GM12875 (cell line): ENCODE results near the gene RSKR.
A peak's percentile ranks its signal among the peaks of the same experiment; 100 is the strongest.

ENCODE experiments used
- H3K4me3 ChIP-seq: one replicate; pipeline ENCODE4 v1.5.1; 2011; ENCODE audit warnings: low read depth, low read length, control low read depth
- TF ChIP-seq, protein P1 (sequence below): IDR thresholded peaks from 2 replicates; pipeline ENCODE4 v1.5.1; 2011; ENCODE audit warnings: low read depth, mild to moderate bottlenecking, control low read depth, inconsistent platforms, low read length, moderate library complexity, borderline replicate concordance; ENCODE audit not compliant: insufficient read depth

RSKR gene

DNA sequence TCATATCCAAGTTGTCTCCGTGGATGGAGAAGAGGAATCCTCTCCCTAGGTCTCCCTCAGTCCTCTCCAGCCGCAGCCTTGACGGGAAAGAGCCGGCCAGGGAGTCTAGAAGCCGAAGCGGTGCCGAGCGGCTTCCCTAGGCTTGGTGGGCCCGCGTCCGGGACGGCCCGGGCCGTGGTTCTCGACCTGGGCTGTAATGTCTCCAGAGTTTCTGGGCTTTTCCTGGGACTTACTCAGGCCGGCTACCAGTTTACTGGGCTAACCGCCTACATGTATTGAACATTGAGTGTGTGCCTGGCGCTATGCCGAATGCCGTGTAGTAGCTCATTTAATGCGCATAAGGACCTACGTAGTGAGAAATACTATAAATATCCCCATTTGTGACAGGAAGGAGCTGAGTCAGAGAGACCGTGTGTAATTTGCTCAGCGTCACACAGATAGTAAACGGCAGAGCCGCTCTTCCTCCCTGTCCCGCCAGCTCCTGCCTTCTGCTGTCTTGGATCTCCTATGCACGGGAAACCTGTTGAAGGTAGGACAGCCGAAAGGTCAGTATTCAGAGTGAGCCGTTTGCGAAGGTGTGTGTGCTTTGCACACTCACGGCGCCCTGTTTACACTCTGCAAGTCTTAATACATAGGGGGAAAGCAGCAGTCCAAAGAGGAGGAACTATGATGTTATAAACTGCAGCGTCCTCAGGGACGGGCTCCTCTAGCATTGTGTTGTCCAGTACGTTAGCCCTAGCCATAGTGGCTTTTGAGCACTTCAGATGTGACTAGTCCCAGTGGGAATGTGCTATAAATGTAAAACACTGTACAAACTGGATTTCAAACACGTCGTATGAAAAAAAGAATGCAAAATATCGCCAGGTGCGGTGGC is 14.4 kb downstream of the RSKR start:
- TF ChIP-seq, protein P1, sequence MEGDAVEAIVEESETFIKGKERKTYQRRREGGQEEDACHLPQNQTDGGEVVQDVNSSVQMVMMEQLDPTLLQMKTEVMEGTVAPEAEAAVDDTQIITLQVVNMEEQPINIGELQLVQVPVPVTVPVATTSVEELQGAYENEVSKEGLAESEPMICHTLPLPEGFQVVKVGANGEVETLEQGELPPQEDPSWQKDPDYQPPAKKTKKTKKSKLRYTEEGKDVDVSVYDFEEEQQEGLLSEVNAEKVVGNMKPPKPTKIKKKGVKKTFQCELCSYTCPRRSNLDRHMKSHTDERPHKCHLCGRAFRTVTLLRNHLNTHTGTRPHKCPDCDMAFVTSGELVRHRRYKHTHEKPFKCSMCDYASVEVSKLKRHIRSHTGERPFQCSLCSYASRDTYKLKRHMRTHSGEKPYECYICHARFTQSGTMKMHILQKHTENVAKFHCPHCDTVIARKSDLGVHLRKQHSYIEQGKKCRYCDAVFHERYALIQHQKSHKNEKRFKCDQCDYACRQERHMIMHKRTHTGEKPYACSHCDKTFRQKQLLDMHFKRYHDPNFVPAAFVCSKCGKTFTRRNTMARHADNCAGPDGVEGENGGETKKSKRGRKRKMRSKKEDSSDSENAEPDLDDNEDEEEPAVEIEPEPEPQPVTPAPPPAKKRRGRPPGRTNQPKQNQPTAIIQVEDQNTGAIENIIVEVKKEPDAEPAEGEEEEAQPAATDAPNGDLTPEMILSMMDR: no peak
- H3K4me3 ChIP-seq: peak overlapping the region; percentile 96

DNA sequence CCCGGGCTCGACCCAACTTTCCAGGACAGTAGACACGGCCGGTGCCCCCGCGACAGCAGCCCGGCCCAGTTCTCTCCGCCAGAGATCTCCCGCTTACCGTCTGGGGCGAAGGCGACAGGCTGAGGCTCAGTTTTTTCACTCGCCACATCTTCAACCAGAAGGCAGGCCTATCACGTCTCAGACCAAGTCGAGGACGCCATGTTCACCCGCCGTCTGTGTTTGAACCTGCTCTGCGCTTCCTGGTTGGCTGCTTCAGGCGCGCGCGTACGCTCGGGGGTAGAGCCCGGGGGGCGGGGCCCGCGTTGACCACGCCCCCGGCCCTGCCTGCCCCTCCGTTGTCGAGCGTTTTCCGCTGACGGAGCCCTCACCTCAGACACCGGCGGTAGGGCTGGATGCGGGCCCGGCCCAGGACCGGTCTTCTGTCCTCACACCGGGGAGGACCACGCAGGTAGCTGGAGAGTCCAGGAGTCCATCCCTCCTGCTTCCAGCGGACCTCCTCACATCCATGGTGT is 15.1 kb downstream of the RSKR start, which contains the start of gene SPAG5:
Gene SPAG5 (minus strand): TSS at position 227 of the 512 bp plus-strand sequence. CDS start 79 bp downstream, at position 148.
- TF ChIP-seq, protein P1: no peak
- H3K4me3 ChIP-seq: peak within 1 kb of the TSS; percentile 96

DNA sequence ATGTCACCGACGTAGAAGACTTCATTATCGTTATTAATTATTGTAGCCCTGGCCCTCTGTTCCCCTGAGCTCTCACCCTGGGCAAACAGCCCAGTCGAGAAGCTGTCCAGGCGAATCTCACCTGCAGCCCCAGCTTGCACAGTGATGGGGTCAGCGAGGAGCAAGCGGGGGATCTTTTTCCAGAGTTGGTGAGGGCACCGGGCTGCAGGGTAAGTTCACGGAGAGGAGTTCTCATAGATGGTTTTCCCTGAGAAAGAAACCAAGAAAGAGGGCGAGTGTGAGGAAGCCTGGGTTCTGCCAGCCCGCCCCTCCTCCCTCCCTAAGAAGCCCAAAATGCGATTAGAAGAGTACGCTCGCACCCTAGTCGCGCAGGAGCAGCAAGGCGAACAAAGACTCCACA is 15.6 kb downstream of the RSKR start:
- H3K4me3 ChIP-seq: peak overlapping the region; percentile 96
- TF ChIP-seq, protein P1: no peak

DNA sequence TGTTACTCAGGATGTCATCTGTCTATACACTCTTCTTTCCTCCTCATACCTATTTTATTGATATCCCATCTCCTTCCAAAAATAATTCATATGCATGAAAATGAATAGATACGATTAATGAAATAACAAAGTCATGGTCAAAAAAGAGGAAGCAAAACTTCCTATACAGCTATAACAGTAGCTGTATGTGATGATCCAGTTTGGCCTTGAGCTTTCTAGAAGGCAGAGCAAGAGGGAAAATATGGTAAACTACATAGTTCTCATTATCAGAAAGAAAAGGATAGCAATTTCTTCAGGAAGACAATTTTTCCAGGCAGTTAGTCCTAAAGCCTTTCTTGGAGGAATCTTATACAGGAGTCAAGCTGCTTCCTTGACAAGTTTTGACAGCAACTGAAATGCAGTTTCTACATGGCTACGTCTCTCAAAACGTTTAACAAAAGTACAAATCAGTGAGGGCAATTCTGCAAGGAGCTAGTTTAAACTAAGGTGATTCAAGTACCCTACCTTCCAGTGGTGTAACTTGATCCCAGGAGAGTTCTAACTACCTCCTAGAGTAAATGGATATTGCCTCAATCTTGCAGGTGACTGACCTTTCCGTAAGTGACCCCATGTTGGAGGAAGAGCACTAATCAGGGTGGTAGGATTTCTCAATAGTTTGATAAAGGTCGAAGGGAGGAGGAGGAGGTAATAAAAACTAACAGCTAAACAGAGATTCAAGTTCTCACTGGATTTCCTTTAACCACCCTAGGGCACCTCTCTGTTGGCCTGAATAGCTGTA is 16.2 kb downstream of the RSKR start:
- peak overlapping the region; percentile 96 for H3K4me3 ChIP-seq
- TF ChIP-seq, protein P1: no peak

DNA sequence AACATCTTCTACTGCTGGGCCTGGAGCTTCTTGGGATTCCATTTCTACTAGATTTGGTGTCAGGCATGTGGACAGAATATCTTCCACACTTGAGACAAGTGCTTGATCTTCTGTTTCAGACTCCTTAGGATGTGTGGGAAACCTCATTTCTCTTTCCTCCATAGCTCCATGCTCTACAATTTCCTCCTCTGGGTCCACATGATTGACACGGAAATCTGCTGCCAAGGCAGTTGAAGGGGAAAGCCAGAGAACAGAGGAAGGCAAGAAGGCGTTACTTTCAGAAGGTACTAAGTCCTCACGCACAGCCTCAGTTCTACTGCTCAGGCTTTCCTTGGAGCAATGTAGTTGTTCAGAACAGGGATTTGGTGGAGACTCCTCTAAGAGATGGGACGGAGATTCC is 21.7 kb downstream of the RSKR start:
- TF ChIP-seq, protein P1: no peak
- no peak overlapping the region for H3K4me3 ChIP-seq

DNA sequence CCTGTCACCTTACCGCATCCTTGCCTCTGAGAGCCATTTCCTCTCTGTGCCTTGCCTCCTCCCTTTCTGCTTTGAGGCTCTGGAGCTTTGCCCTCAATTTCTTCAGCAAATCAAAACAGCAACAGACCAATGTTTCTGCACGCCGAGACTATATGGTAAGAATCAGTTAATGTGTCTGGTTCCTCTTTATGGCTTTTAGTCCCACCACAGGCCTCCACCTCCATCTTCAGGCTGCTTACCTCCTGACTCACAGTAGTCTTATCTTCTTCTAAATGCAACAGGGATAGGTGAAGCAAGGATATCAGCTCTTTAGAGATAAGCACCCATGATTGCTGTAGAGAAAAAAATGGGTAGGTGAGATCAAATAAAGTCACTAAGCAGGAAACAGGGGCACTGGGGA is 28.1 kb downstream of the RSKR start:
- TF ChIP-seq, protein P1: no peak
- H3K4me3 ChIP-seq: no peak overlapping the region
